Mesothelial cell of epicardium (in vitro differentiated cells): ENCODE measurements around the gene SCMH1. TPM values are rescaled to one million over a fixed set of nuclear protein-coding genes. Genes with fewer than 3 reads are reported as not detected.

Source experiments
- DNase-seq, 2 experiments: peaks; one replicate each; pipeline ENCODE4 v3.0.0; 2021; ENCODE audit warnings: low spot score in 2 of 2; ENCODE audit not compliant: unreplicated experiment in 2 of 2
- H3K27ac Mint-ChIP-seq: 2 replicates; pipeline ENCODE4 v1.8.0; 2021; ENCODE audit warnings: mixed read lengths
- H3K27me3 Mint-ChIP-seq: 2 replicates; pipeline ENCODE4 v1.8.0; 2021; ENCODE audit warnings: low read depth, mixed read lengths
- H3K36me3 Mint-ChIP-seq: 2 replicates; pipeline ENCODE4 v1.8.0; 2021; ENCODE audit warnings: mixed read lengths
- H3K4me1 Mint-ChIP-seq: 2 replicates; pipeline ENCODE4 v1.8.0; 2021; ENCODE audit warnings: mixed read lengths
- H3K4me3 Mint-ChIP-seq: 2 replicates; pipeline ENCODE4 v1.8.0; 2021; ENCODE audit warnings: mild to moderate bottlenecking, moderate library complexity, mixed read lengths
- H3K9me3 Mint-ChIP-seq: 2 replicates; pipeline ENCODE4 v1.8.0; 2021; ENCODE audit warnings: mixed read lengths
- CTCF ChIP-seq: fragments of 200-600 bp; sonication (generic); IDR thresholded peaks from one replicate; pipeline ENCODE4 v1.5.0; 2021; ENCODE audit warnings: antibody characterized with exemption; ENCODE audit not compliant: unreplicated experiment
- total RNA-seq: library from RNA; stranded (reverse); gene quantifications from 3 replicates; pipeline ENCODE4 v1.2.1, GENCODE V29; 2021

Gene SCMH1
- total RNA-seq, 1 donor from 2014 or later: 59.1 TPM

- H3K4me1 Mint-ChIP-seq: peaks cover 2% of the 10 kb centered on the region
- no peak for TF ChIP-seq CTCF
- no peak for DNase-seq
- H3K27ac Mint-ChIP-seq: no peak overlapping the region
- no peaks in the 10 kb centered on the region for H3K27me3 Mint-ChIP-seq
- H3K36me3 Mint-ChIP-seq: peaks cover 35% of the 10 kb centered on the region
- H3K4me3 Mint-ChIP-seq: no peak overlapping the region
- no peaks in the 10 kb centered on the region for H3K9me3 Mint-ChIP-seq
Observed at GRCh38 chr1:41045740-41046139, 196.4 kb downstream of the SCMH1 start.

DNA sequence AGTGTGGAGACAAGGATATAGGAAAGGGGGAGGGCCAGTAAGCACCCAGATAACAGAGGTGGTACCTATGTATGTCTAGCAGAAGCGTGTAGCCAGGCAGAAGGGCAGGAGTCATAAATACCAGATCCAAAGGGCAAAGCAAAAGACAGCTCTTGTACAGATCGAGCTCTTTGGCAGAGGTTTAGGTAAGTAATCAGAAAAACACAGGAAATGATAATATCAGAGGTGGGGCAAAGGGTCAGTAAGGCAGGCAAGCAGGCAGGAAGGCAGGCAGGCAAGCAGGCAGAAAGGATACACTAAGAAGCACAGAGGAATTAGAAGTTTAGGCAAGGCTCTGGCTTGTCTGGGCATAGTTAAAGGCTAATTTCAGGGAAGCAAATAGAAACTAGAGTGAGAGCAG lies 197.9 kb downstream of the SCMH1 start:
- H3K4me3 Mint-ChIP-seq: no peak overlapping the region
- H3K9me3 Mint-ChIP-seq: no peaks in the 10 kb centered on the region
- no peaks in the 10 kb centered on the region for H3K27me3 Mint-ChIP-seq
- no peak for DNase-seq
- H3K27ac Mint-ChIP-seq: peak overlapping the region; percentile 22
- TF ChIP-seq CTCF: no peak
- H3K36me3 Mint-ChIP-seq: peaks cover 38% of the 10 kb centered on the region
- H3K4me1 Mint-ChIP-seq: peaks cover 2% of the 10 kb centered on the region

- no peak for TF ChIP-seq CTCF
- no peak overlapping the region for H3K4me3 Mint-ChIP-seq
- no peak for DNase-seq
- H3K4me1 Mint-ChIP-seq: peaks cover 2% of the 10 kb centered on the region
- peaks cover 26% of the 10 kb centered on the region for H3K36me3 Mint-ChIP-seq
- H3K27ac Mint-ChIP-seq: no peak overlapping the region
- H3K27me3 Mint-ChIP-seq: no peaks in the 10 kb centered on the region
- H3K9me3 Mint-ChIP-seq: no peaks in the 10 kb centered on the region
Observed at GRCh38 chr1:41041614-41042270, 200.4 kb downstream of the SCMH1 start.

DNA sequence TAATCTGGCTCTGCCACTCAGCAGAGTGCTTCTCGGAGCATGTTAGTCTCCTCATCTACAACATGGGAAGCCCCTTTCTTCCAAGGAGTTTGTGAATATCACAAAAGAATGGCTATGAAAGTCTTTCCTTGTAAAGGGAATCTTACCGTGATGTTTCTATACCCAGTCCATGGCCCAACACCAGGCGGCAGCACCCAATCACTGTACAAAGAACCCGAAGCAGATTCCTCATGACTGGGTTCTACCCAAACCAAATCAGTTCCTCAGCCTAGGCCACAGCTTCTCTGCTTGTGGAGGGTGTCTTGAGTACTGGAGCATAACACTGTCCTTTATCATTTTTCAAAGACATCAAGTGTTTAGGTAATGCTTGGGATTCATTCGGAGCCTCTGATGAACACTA lies 204.0 kb downstream of the SCMH1 start:
- H3K36me3 Mint-ChIP-seq: peaks cover 22% of the 10 kb centered on the region
- no peaks in the 10 kb centered on the region for H3K9me3 Mint-ChIP-seq
- no peaks in the 10 kb centered on the region for H3K27me3 Mint-ChIP-seq
- DNase-seq: no peak
- no peaks in the 10 kb centered on the region for H3K4me1 Mint-ChIP-seq
- no peak overlapping the region for H3K4me3 Mint-ChIP-seq
- no peak overlapping the region for H3K27ac Mint-ChIP-seq
- no peak for TF ChIP-seq CTCF

GRCh38 chr1:41037116-41037903 lies 204.8 kb downstream of the SCMH1 start:
- TF ChIP-seq CTCF: no peak
- H3K9me3 Mint-ChIP-seq: peaks cover 2% of the 10 kb centered on the region
- H3K27ac Mint-ChIP-seq: no peak overlapping the region
- H3K4me3 Mint-ChIP-seq: no peak overlapping the region
- DNase-seq: no peak
- H3K27me3 Mint-ChIP-seq: no peaks in the 10 kb centered on the region
- no peaks in the 10 kb centered on the region for H3K4me1 Mint-ChIP-seq
- H3K36me3 Mint-ChIP-seq: peaks cover 20% of the 10 kb centered on the region
